Measurements from ENCODE around the gene ABL1. TPM values are rescaled to one million over a fixed set of nuclear protein-coding genes. Genes with fewer than 3 reads are reported as not detected.

Gene ABL1
- total RNA-seq, 4 donors from 2014 or later, result 58.0 to 105 (median 78.6) TPM

DNA sequence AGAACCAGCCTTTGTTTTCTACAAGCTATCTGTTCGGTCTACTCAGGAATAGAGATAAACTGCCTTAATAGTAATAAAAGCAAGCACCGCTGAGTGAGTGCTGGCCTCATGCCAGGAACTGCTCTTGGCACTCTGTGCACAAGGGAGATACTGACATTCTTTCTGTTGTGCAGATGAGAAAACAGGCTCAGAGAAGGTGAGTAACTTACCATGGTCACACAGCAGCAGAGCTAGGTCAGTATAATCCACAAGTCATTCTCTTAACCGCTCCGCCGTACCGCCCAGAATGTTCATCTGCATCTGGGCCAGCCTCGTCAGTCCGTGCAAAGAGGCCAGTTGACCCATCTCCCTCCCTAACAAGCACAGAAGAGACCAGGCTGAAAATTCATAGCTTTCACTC is 34.2 kb downstream of the ABL1 start:
- Histone ChIP-seq H3K4me3 (no peak overlapping the region), H3K36me3 (peaks cover 0 to 49% (median 8%) of the 10 kb centered on the region in 3 donors), H3K27ac (no peak overlapping the region), H3K4me1 (peaks cover 0 to 64% (median 2%) of the 10 kb centered on the region in 4 donors), H3K27me3 (no peaks in the 10 kb centered on the region), H3K9me3 (no peaks in the 10 kb centered on the region)
- peak in 1 of 2 donors; percentile 50 for DNase-seq (ENCODE audit: low spot score in 2 of 2)
- no peak for TF ChIP-seq POLR2A (IDR thresholded peaks at IDR 0.05)
- TF ChIP-seq, protein P1, sequence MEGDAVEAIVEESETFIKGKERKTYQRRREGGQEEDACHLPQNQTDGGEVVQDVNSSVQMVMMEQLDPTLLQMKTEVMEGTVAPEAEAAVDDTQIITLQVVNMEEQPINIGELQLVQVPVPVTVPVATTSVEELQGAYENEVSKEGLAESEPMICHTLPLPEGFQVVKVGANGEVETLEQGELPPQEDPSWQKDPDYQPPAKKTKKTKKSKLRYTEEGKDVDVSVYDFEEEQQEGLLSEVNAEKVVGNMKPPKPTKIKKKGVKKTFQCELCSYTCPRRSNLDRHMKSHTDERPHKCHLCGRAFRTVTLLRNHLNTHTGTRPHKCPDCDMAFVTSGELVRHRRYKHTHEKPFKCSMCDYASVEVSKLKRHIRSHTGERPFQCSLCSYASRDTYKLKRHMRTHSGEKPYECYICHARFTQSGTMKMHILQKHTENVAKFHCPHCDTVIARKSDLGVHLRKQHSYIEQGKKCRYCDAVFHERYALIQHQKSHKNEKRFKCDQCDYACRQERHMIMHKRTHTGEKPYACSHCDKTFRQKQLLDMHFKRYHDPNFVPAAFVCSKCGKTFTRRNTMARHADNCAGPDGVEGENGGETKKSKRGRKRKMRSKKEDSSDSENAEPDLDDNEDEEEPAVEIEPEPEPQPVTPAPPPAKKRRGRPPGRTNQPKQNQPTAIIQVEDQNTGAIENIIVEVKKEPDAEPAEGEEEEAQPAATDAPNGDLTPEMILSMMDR (IDR thresholded peaks at IDR 0.05), result no peak
- no peak for TF ChIP-seq EP300 (IDR thresholded peaks at IDR 0.05)
- 70 to 71% methylated on average over 8 of the region's 8 CpGs for WGBS, 2 donors

DNA sequence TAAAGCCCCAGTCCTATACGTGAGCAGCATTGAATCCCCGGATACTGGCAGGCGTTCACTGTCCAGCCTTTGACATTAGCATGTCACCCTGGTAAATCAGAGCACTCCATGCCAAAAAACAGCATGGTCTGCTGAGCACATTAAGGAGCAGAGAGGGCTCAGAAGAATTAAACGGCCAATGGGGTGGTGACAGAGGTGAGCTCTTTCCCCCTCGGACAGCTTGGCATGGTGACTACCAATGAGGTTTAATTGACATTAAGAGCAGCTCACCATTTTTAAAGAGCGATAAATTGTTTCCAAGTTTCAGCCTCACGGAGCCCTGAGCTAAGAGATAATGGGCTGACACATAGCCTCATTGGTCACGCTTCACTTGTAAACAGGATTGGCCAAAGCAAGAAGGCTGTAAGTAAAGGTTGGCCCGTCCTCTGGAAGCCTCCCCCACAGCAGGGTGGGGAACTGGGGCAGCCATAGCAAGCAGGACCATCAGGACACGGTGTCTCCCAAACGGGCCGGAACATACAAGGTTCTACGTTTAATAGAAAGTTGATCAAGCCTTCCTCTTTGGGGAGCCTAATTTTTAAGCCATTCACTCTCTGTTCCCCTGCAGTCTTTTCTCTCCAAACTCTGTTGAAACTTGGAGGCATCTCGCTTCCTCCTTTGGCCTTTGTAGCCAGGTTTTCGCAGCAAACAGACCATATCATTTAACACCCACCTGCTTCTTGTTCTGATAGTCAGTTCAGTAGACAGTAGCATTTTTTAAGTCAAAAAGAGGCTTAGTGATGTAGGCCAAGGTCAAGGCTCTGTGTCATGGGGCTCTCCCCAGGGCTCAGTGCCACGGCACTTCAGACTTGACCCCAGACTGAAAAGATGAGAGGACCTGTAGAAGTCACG is 35.7 kb downstream of the ABL1 start:
- DNase-seq (ENCODE audit: low spot score in 2 of 2), result no peak
- H3K4me3 ChIP-seq, result no peak overlapping the region
- H3K9me3 ChIP-seq, result no peaks in the 10 kb centered on the region
- peaks cover 0 to 64% (median 2%) of the 10 kb centered on the region in 4 donors for H3K4me1 ChIP-seq
- WGBS, 2 donors, result 70 to 74% methylated on average over 17 of the region's 17 CpGs
- H3K36me3 ChIP-seq, result peaks cover 0 to 52% (median 15%) of the 10 kb centered on the region in 3 donors
- TF ChIP-seq POLR2A (IDR thresholded peaks at IDR 0.05), result no peak
- TF ChIP-seq, protein P1 (IDR thresholded peaks at IDR 0.05), result no peak
- TF ChIP-seq EP300 (IDR thresholded peaks at IDR 0.05), result no peak
- H3K27me3 ChIP-seq, result no peaks in the 10 kb centered on the region
- H3K27ac ChIP-seq, result peak overlapping the region in 1 of 4 donors; percentile 18

DNA sequence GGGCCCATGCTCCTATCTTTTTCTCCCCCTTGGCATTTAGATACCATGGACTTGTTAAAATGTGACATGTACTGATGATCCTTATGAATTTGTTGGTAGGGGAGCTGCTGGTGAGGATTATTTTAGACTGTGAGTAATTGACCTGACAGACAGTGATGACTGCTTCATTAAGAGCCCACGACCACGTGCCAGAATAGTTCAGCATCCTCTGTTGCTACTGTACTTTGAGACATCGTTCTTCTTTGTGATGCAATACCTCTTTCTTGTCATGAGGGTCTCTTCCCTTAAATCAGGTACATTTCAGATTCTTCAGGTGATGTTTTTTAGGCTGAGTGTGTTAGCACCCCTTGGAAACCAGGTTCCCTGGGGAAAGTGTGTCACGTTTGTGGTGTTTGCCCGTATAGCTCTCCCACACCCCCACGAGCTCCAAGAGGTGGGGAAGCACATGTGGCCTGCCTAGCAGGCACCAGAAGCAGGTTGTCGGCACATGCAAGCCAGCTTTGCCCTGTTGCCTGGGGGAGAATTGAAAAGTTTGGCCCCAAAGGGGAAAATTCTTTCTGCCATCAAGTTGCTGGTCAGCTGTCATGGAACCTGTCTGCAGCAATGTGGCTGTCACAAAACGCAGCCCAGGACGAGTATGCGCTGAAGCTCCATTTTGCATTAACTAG is 36.5 kb downstream of the ABL1 start:
- peaks cover 0 to 59% (median 15%) of the 10 kb centered on the region in 3 donors for H3K36me3 ChIP-seq
- no peak overlapping the region for H3K4me3 ChIP-seq
- WGBS, 2 donors, result 80 to 81% methylated on average over 10 of the region's 10 CpGs
- no peaks in the 10 kb centered on the region for H3K9me3 ChIP-seq
- no peak for DNase-seq (ENCODE audit: low spot score in 2 of 2)
- TF ChIP-seq, protein P1 (IDR thresholded peaks at IDR 0.05), result no peak
- TF ChIP-seq EP300 (IDR thresholded peaks at IDR 0.05), result no peak
- no peak overlapping the region for H3K27ac ChIP-seq
- peaks cover 0 to 62% (median 2%) of the 10 kb centered on the region in 4 donors for H3K4me1 ChIP-seq
- H3K27me3 ChIP-seq, result no peaks in the 10 kb centered on the region

DNA sequence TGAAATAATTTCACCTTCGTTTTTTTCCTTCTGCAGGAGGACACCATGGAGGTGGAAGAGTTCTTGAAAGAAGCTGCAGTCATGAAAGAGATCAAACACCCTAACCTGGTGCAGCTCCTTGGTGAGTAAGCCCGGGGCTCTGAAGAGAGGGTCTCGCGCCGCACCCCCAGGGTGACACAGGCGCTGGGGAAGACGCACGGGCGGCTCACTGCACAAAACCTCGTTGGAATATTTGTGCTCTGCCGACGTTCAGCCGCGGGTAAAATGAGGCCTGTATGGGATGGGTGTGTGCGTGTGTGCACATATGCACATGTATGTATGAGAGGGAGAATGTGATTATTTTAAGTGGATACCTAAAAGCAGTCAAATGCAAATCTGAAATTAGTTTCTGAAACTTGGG is 37.0 kb downstream of the ABL1 start:
- no peak for DNase-seq (ENCODE audit: low spot score in 2 of 2)
- Histone ChIP-seq H3K36me3 (peaks cover 0 to 64% (median 15%) of the 10 kb centered on the region in 3 donors), H3K4me3 (no peak overlapping the region), H3K27me3 (no peaks in the 10 kb centered on the region), H3K9me3 (no peaks in the 10 kb centered on the region), H3K4me1 (peaks cover 0 to 57% (median 2%) of the 10 kb centered on the region in 4 donors), H3K27ac (peak overlapping the region in 2 of 4 donors; percentile 45 to 76)
- 89 to 91% methylated on average over 15 of the region's 15 CpGs for WGBS, 2 donors
- TF ChIP-seq EP300 (IDR thresholded peaks at IDR 0.05), result no peak
- TF ChIP-seq, protein P1 (IDR thresholded peaks at IDR 0.05), result no peak
- TF ChIP-seq POLR2A (IDR thresholded peaks at IDR 0.05), result no peak

DNA sequence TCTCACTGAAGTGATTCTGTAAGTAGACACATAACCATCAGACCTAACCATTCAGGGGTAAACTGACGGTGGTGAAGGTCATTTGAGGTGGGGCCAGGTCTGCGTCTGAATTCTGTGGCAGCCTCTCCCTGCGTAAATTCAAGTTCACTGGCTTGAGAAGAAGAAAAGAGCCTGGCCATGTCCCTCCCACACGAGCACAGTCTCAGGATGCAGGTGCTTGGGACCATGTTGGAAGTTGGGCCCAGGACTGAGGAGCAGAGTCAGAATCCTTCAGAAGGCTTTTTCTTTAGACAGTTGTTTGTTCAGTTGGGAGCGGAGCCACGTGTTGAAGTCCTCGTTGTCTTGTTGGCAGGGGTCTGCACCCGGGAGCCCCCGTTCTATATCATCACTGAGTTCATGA is 37.5 kb downstream of the ABL1 start:
- TF ChIP-seq, protein P1 (IDR thresholded peaks at IDR 0.05), result no peak
- no peak for TF ChIP-seq POLR2A (IDR thresholded peaks at IDR 0.05)
- Histone ChIP-seq H3K4me1 (peaks cover 0 to 55% (median 2%) of the 10 kb centered on the region in 4 donors), H3K27me3 (no peaks in the 10 kb centered on the region), H3K36me3 (peaks cover 0 to 68% (median 15%) of the 10 kb centered on the region in 3 donors), H3K27ac (peak overlapping the region in 3 of 4 donors; percentile 45 to 76 (median 57)), H3K9me3 (no peaks in the 10 kb centered on the region), H3K4me3 (no peak overlapping the region)
- WGBS, 2 donors, result 76 to 78% methylated on average over 9 of the region's 9 CpGs
- DNase-seq (ENCODE audit: low spot score in 2 of 2), result no peak
